Uterus (tissue), 2 donors: ENCODE measurements around the gene CCDC117.

Experiments used
- CTCF ChIP-seq, 4 experiments: fragments of 200-600 bp in 2 of 4; fragments of 450-650 bp in 2 of 4; sonication (generic) in 2 of 4; IDR thresholded peaks; one replicate each; pipeline ENCODE4 v1.5.1; 2016 to 2019; ENCODE audit warnings: antibody characterized with exemption in 4 of 4, mild to moderate bottlenecking in 2 of 4, moderate library complexity in 1 of 4
- POLR2A ChIP-seq, 2 donors: fragments of 450-650 bp; IDR thresholded peaks; one replicate each; pipeline ENCODE4 v1.6.1; 2016; ENCODE audit warnings: antibody characterized with exemption in 2 of 2, mild to moderate bottlenecking in 1 of 2, moderate library complexity in 1 of 2

- TF ChIP-seq CTCF (IDR thresholded peaks at IDR 0.05) (no peak), POLR2A (IDR thresholded peaks at IDR 0.05) (no peak)
Measured at GRCh38 chr22:28788601-28789000, 16.1 kb downstream of the CCDC117 start.
